HEK293T (cell line): Measurements from ENCODE around the gene PLEKHH1.

Experiments
- BHLHE40 ChIP-seq: fragments of 450-650 bp; IDR thresholded peaks from 2 replicates; pipeline ENCODE4 v1.6.1; 2016; ENCODE audit warnings: mild to moderate bottlenecking, moderate library complexity, borderline replicate concordance
- NFRKB ChIP-seq: fragments of 450-650 bp; IDR thresholded peaks from 2 replicates; pipeline ENCODE4 v1.6.1; 2016; ENCODE audit warnings: mild to moderate bottlenecking, moderate library complexity
- PKNOX1 ChIP-seq: fragments of 450-650 bp; IDR thresholded peaks from 2 replicates; pipeline ENCODE4 v1.6.1; 2016

GRCh38 chr14:67529947-67530935 is 2.8 kb upstream of the PLEKHH1 start:
- TF ChIP-seq BHLHE40, result no peak
- TF ChIP-seq PKNOX1, result no peak
- TF ChIP-seq NFRKB, result no peak
